Activated naive CD4-positive, alpha-beta T cell treated with Interleukin-2 at 50 U/mL for 16 hours (primary cell): ENCODE measurements around the gene CDH16.
"Not testable (repeated sequence)": the region's sequence is repeated elsewhere in the genome, so short reads cannot be mapped to it uniquely, and the experiment has no call there.

Experiments
- DNase-seq: peaks from one replicate; pipeline ENCODE4 v3.0.0-alpha.2; 2020

Gene CDH16

GRCh38 chr16:66871363-66871762, 47.3 kb downstream of the CDH16 start:
- DNase-seq = not testable (repeated sequence)

- no peak for DNase-seq
Observed at GRCh38 chr16:66869424-66869823, 49.3 kb downstream of the CDH16 start.

DNA sequence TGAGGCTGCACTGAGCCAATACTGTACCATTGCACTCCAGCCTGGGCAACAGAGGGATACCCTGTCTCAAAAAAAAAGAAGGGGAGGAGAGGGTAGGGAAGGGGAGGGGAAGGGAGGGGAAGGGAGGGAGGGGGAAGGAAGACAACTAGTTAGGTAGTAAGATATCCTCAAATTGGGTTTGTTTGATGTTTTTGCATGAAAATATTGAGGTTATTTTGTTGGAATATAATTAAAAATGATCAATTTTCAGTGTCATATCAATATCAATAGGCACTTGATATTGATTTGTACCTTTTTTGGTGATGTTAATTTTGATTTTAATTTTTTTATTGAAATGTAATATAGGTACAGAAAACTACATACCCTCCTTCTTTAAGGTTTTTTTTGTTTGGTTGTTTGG, 55.0 kb downstream of the CDH16 start:
- no peak for DNase-seq

GRCh38 chr16:66862023-66862520, 56.6 kb downstream of the CDH16 start:
- DNase-seq = no peak

GRCh38 chr16:66859397-66860068, 59.2 kb downstream of the CDH16 start:
- DNase-seq = no peak

DNA sequence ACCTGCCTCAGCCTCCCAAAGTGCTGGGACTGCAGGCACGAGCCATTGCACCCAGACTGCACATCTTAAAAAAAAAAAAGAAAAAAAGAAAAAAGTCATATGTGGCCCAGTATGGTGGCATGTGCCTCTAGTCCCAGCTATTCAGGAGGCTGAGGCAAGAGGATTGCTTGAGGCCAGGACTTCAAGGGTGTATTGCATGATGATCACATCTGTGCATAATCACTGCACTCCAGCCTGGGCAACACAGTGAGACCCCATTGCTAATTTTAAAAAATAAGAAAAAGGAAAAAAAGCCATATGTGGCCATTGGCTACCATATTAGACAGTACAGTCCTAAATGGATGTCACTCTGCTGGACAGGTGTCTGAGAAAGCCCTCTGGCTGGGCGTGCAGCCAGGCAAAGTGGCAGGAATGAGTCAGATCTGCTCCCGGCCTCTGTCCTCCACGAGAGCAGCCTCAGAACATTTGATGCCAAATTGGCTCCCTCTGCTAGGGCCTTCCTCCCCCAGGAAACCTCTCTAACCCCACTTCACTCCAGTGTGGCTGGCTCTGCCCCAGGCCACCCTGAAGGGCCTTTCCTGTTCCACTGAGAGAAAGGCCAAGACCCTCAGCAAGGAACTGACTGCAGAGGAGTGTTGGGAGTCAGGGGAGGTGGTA, 59.8 kb downstream of the CDH16 start:
- no peak for DNase-seq
